GM18951 (cell line): ENCODE data around the gene ATP5PF.
"Not testable (repeated sequence)": the region's sequence is repeated elsewhere in the genome, so short reads cannot be mapped to it uniquely, and the experiment has no call there.

ENCODE experiments used
- POLR2A ChIP-seq: IDR thresholded peaks from 4 replicates; pipeline ENCODE4 v1.6.1; 2011; ENCODE audit warnings: mild to moderate bottlenecking; ENCODE audit not compliant: insufficient read length, insufficient read depth; ENCODE audit errors: extremely low read depth
- in situ Hi-C: fragments of 300-500 bp; cut with MboI; formaldehyde crosslinking; loops from one replicate; pipeline ENCODE4 v1.12.0; 2022; ENCODE audit warnings: low sequenced_read_pairs, mixed read lengths, inconsistent platforms; ENCODE audit not compliant: unreplicated experiment

Gene ATP5PF

GRCh38 chr21:25734904-25735645 is at the start of gene ATP5PF, which contains the start of gene GABPA:
Gene ATP5PF, minus strand, starts transcription at chr21:25734904. Its CDS starts 5,110 bp downstream, at chr21:25729794.
Gene GABPA, plus strand, starts transcription at chr21:25734972. Its CDS starts 6,627 bp downstream, at chr21:25741599.
- peak; percentile 52 for TF ChIP-seq POLR2A
- in situ Hi-C loops, result no loop called here

- in situ Hi-C loops, result not testable (repeated sequence)
Measured at GRCh38 chr21:25778126-25778875, 43.6 kb upstream of the ATP5PF start.

- TF ChIP-seq POLR2A, result no peak
- in situ Hi-C loops, result no loop called here
Measured at GRCh38 chr21:25776440-25776839, 41.7 kb upstream of the ATP5PF start.

- no peak for TF ChIP-seq POLR2A
- in situ Hi-C loops, result no loop called here
Measured at GRCh38 chr21:25772686-25773085, 38.0 kb upstream of the ATP5PF start.

- TF ChIP-seq POLR2A, result no peak
- in situ Hi-C loops, result no loop called here
Measured at GRCh38 chr21:25767921-25768320, 33.2 kb upstream of the ATP5PF start.

- TF ChIP-seq POLR2A, result no peak
- in situ Hi-C loops, result no loop called here
Measured at GRCh38 chr21:25764065-25764464, 29.4 kb upstream of the ATP5PF start.

GRCh38 chr21:25760677-25761076 is 26.0 kb upstream of the ATP5PF start:
- in situ Hi-C loops, result no loop called here
- no peak for TF ChIP-seq POLR2A

GRCh38 chr21:25760061-25760460 is 25.4 kb upstream of the ATP5PF start:
- in situ Hi-C loops, result no loop called here
- TF ChIP-seq POLR2A, result no peak

- in situ Hi-C loops, result no loop called here
- TF ChIP-seq POLR2A, result no peak
Measured at GRCh38 chr21:25759573-25759972, 24.9 kb upstream of the ATP5PF start.

GRCh38 chr21:25757531-25757930 is 22.8 kb upstream of the ATP5PF start:
- no peak for TF ChIP-seq POLR2A
- in situ Hi-C loops, result no loop called here

- no peak for TF ChIP-seq POLR2A
- in situ Hi-C loops, result no loop called here
Measured at GRCh38 chr21:25756190-25756932, 21.7 kb upstream of the ATP5PF start.

GRCh38 chr21:25752416-25752815 is 17.7 kb upstream of the ATP5PF start:
- in situ Hi-C loops, result no loop called here
- no peak for TF ChIP-seq POLR2A

GRCh38 chr21:25750085-25750484 is 15.4 kb upstream of the ATP5PF start:
- no peak for TF ChIP-seq POLR2A
- in situ Hi-C loops, result no loop called here

- in situ Hi-C loops, result no loop called here
- TF ChIP-seq POLR2A, result no peak
Measured at GRCh38 chr21:25744854-25745253, 10.2 kb upstream of the ATP5PF start.

- in situ Hi-C loops, result no loop called here
- TF ChIP-seq POLR2A, result no peak
Measured at GRCh38 chr21:25742900-25743299, 8.2 kb upstream of the ATP5PF start.
